Hypothalamus (tissue), 51 donors: ENCODE results near the gene KNG1.

ENCODE experiments used
- DNase-seq, 51 donors: peaks; one replicate each; lab custom pipeline; 2025; lab: John Stamatoyannopoulos, UW

The KNG1 gene

DNA sequence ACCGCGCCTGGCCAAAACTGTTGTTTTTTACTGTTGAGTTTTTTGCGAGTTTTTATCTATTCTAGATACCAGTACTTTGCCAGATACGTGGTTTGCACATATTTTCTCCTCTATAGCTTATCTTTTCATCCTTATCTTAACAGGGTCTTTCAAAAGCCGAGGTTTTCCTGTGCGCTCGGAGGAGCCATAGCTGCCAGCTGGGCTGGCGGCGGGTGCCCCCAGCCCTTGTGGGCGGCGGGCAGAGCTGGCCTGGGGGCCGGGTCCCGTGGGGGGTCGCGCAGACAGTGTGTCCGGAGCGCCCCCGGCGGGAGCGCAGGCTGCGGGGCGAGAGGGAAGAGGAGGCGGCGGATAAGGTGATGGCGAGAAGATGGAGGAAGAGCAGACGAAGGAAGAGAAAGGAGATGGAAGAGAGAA lies 55.1 kb downstream of the KNG1 start:
- DNase-seq: peak in 7 of 51 donors; percentile 9 to 34 (median 16)

DNA sequence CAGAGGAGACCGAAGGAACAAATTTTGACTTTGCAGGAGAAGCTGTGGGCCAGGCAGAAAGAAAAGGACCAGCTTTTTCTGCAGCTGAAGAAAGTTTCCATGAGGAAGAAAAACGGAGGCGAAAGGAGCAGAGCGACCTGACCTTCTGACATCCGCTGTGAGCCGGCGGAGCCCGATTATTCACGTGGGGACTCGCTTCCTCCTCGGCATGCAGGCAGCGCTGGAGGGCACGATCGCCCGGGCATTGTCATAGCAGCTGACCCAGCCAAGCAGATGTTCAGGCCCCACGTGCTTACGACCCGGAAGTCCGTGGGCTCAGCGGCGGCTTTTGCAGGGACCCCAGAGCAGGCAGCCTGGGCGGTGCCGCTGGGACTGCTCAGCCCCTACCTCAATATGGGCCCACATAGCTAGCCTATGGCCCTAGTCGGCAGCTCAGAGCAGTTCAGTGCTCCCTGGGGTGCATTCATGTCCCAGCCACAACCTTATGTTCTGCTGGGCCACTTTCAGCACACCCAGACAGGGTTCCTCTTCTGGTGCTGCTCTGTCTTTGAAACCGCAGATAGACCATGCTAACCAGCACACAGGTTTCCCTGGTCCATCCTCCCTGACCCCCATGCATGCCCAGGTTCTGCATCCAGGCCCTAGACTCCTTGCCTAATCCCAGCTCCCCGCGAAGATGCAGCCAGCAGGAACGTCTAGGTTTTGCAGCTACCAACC lies 55.7 kb downstream of the KNG1 start:
- DNase-seq: peak in 48 of 51 donors; percentile 5 to 72 (median 42)

DNA sequence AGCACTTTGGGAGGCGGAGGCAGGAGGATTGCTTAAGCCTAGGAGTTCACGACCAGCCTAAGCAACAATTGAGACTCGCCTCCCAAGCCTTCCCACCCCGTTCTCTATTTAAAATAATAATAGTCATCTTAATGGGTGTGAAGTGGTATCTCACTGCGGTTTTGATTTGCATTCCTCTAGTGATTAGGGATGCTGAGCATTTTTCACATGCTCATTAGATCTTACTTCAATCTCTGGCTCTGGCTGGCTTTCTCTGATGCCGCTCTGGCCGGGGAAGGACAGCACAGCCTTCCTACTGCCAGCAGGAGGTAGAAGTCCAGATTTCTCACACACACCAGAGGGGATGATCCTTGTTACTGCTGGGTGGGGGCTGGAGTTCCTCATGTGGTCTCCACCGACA lies 58.8 kb downstream of the KNG1 start:
- no peak for DNase-seq

DNA sequence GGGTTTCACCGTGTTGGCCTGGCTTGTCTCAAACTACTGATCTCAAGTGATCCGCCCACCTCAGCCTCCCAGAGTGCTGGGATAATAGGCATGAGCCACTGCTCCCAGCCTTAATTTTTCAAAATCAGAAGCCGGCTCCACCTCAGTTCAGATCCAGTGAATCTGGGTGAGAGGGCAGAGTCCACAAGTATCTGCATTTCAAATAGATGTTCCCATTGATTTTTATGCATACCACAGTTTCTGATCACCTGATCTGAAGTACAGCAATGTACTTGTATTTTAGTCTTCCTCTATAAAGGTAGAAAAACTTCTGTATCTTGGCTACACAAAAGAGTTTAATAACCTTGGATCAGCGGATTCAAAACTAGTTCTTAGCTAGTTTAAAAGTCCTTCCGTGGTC lies 62.0 kb downstream of the KNG1 start:
- no peak for DNase-seq

DNA sequence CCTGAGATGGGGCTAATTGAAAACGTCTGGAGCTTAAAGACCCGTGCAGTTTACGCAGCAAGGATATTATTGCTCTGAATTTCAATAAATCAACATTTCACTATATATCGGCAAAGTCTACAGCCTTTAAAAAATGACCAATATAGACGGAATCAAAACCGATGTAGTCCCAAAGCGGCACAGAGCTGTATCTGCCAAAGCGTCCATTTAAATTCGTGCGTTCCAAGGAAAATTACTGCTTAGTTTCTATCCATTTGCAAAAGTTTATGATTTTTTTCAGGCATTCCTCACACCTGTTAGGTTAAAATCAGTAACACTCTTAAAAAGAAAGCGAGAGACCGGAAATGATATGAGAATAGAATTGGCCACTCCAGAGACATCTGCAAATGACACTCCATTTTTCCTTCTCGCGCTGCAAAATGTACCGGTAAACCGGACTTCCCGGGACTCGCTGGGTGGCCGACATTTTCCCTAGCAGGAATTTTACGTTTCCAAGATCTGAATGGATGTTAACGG lies 65.4 kb downstream of the KNG1 start:
- DNase-seq: no peak

DNA sequence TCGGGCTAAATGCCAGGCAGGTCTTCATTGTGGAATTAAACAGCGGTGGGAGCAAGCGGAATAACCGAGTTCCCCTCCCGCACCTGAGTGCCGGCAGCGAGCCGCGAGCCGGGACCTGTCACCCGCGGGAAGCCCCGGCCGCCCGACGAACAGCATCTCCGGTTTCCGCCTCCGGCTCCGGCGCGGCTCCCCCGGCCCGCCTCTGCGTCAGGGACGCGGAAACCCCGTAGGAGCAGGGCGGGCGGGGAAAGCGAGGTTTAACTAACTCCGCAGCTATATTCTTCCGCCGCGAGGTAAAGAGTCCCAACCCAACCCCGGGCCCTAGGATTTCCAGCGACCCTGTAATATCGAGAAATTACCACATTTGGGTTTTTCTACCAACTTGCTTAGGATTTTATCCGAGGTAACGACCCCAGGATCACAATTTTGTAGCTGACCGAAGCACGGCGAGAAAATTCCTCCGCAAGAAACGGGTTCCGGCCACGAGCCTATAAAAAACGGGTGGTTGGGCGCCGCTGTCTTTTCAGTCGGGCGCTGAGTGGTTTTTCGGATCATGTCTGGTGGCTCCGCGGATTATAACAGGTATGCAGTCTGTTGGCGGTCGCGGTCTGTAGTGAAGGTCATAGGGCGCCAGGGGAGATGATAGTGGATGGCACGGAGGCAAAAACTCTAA lies 66.0 kb downstream of the KNG1 start, which contains the start of gene EIF4A2:
Gene EIF4A2 (plus strand): TSS at position 520 of the 673 bp plus-strand sequence. CDS start 34 bp downstream, at position 554.
- DNase-seq: peak; percentile 59 to 96 (median 80)

DNA sequence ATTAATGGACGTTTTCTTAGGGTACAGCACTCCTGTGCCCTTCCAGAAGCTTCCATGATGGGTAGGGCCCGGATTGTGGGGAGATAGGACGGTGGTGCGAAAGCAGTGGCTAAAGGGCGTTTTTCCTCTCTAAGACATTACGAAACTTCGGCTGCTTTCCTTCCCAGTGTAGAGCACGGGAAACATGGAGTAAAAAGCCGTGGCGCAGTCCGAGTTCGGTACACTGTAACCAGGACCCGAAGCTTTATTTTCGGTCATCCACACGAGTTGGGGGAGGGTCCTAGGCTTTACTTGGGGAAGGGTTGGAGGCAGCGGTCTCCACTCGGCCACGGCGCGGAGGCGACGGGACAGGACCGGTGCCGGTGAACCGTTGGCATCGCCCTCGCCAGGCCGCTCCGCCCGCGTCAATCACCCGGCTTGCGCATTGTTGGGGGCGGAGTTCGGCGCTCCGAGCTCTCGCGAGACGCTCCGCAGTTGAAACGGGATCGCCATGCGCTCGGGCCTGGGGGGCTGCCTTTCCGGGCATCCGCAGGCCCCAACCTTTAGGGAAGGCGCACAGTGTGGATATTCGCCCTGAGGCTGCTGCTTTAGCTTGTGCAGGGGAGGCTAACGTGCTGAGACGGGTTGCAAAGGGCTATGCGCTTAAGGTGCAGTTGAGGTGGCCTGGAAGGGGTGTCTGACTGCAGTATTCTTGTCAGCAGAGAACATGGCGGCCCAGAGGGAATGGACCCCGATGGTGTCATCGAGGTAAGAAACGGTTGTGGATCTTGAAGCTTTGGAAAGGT lies 66.8 kb downstream of the KNG1 start:
- DNase-seq: peak; percentile 7 to 89 (median 68)

DNA sequence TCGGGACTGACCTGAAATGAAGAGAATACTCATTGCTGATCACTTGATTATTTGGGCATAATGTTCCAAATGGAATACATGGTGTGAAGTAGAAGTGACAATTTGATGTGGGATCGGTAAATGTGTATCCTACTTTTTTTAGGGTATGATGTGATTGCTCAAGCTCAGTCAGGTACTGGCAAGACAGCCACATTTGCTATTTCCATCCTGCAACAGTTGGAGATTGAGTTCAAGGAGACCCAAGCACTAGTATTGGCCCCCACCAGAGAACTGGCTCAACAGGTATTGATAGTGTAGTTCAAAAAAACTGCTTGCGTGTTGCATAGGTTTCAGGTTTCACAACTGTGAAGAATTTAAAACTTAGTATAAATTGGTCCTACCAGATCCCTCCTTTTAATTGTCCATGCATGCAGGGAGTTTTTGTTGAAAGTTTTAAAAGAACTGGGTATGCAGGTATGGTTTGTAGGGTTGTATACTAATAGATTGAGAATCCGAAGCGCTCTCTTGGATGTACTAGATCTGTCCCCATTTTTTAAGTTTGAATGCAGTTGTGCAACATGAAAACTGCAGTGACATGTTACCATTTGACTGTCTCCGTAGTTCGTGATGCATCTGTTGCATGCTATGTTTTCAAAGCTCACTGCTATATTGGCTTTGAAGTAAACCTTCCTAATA lies 67.8 kb downstream of the KNG1 start:
- no peak for DNase-seq

DNA sequence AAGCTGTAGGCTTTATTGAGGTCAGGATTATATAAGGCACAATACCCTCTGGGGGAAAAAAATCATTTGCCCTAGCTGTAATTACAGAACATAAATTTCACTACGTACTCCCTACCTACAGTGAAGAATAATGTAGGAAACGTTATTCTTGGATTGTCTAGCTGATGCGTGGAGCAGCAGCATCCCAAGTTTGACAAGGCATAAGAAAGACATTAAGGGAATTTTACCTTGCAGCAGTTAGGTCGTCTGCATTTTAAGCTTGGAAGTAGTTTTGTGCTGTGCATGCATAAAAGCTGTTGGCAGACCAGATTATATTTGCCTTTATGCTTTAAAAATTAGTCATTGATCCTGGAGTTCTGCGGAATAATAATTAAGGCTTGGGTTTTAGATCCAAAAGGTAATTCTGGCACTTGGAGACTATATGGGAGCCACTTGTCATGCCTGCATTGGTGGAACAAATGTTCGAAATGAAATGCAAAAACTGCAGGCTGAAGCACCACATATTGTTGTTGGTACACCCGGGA lies 68.4 kb downstream of the KNG1 start:
- no peak for DNase-seq

DNA sequence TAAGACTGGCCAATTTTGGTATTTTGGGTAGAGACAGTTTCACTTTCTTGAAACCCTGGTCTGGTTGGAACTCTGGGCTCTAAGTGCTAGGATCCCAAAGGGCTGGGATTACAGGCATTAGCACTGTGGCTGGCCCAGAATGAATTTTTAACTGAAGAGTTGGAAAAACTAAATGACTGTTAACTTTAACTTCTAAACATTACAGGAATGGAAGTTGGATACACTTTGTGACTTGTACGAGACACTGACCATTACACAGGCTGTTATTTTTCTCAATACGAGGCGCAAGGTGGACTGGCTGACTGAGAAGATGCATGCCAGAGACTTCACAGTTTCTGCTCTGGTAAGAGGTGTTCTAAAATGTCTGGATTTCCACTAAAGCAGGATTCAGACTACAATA lies 69.8 kb downstream of the KNG1 start:
- no peak for DNase-seq

DNA sequence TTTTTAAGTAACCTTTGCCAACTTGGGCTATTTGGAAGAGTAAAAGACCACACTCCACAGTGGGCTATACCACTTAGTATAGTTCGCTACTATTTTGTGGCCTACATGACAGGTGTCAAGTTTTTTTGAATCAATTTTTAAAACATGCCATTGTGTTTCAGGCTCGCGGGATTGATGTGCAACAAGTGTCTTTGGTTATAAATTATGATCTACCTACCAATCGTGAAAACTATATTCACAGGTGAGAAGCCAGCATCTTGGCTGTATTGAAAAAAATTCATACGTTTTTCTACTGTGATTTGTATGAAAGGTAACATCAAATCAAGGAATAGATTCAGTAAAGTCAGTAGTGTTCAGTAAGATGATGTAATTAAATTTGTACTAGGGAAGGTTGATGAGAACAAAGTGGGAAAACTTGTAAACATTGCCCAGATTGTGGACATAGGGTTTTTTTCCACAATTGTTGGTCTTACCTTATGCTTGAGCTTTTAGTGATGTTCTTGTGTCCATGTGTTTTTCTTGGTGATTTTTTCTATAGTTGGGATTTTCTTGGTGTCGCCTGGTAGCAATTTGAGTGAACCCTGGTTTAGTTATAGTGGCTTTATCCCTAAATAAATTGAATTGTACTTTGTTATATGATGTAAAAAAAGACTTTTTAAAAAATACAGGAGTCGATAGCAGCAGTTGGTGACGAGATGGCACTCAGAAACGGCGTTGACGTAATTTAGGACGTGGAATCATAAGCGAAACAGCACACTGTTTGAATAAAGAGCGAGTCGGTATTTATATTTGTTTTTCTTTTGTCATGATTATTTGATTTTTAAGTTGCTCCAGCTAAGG lies 70.7 kb downstream of the KNG1 start:
- no peak for DNase-seq

DNA sequence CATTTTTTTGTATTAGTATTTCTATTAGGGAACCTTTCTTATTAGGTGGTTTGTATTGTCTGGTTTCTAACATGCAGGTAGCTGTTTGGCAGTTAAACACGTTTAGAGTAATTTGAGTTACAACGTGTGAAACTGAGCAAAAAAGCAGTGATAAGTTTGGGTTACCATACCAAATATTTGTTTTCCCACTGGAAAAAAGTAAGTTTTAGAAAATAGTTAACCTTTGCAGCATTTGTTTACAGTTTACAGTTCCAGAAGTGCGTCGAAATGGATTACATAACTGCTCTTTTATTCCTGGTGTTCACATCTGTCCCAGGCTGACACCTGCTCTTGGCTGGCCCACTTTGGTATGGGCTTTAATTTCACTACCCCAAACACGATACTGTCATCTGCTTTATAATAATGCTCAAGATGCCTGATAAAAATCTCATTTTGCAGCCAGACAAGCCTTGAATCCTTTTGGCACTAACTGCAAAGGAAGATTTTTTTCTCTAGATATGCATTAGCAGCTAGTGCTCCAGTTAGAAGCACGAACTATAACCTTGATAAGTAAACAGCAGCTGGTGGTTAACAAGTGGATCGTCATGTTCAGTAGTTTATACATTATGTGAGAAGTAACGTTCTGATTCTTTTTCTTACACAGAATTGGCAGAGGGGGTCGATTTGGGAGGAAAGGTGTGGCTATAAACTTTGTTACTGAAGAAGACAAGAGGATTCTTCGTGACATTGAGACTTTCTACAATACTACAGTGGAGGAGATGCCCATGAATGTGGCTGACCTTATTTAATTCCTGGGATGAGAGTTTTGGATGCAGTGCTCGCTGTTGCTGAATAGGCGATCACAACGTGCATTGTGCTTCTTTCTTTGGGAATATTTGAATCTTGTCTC lies 71.6 kb downstream of the KNG1 start:
- DNase-seq: no peak

DNA sequence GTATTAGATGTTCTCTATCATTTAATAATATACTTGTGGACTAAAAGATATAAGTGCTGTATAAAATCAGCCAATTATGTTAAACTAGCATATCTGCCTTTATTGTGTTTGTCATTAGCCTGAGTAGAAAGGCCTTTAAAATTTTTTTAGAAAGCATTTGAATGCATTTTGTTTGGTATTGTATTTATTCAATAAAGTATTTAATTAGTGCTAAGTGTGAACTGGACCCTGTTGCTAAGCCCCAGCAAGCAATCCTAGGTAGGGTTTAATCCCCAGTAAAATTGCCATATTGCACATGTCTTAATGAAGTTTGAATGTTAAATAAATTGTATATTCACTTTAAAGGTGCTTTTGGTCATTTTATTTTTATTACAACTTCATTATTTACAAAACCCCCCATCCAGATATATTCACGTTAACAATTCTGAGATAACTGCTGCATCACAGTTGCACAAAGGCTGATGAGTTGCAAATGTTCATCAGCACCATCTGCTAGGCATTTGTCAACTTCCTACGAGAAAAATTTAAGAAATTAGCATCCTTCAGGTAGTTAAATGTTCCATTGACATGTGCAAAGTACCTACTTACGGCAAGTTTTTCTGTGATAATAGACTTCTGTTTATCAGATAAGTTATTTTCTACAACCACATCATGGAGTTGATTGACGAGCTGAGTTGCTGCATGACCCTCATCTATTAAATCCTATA lies 72.5 kb downstream of the KNG1 start:
- no peak for DNase-seq

DNA sequence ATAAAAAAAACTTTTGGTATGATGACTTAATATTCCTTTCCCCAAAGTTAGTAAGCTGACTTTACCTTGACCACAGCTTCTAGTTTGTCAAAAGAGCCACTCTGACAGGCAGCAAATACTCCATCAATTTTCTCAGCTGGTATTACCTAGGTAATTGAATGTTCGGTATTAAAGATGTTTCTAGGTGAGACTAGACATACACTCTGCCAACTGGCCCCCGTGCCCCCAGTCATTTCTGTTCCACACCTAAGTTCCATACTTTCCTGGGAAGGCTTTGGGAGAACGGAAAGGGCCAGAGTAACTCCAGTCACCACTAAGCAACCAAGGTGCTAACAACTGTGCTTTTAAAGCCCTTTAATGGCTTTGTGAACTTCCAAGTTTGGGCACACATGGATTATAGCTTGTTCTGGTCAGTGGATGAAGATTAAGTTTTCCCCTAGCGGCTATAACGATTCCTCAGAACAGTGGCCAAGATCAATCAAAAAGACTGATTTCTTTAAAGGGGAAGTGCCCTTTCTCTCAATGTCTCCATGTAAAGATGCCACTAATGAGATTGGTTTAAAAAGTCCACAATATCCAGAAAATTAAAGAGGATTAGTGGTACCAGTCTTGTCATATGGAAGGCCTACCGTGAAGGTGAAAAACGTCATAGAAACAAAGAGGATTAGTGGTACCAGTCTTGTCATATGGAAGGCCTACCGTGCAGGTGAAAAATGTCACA lies 73.3 kb downstream of the KNG1 start:
- no peak for DNase-seq
